Sigmoid colon (tissue), 4 donors: ENCODE results near the gene MYO5B.

Experiments used
- POLR2AphosphoS5 ChIP-seq, 4 donors: sonication (generic); formaldehyde crosslinking; IDR thresholded peaks; one replicate each; pipeline ENCODE4 v1.6.1; 2017; ENCODE audit warnings: antibody characterized with exemption in 4 of 4
- TF ChIP-seq, protein P1 (sequence below), 4 experiments: fragments of 450-650 bp in 3 of 4; fragments of 200-600 bp in 1 of 4; IDR thresholded peaks; one replicate each; pipeline ENCODE4 v1.5.1; 2016 to 2019; ENCODE audit warnings: antibody characterized with exemption in 4 of 4, mild to moderate bottlenecking in 3 of 4, moderate library complexity in 2 of 4

DNA sequence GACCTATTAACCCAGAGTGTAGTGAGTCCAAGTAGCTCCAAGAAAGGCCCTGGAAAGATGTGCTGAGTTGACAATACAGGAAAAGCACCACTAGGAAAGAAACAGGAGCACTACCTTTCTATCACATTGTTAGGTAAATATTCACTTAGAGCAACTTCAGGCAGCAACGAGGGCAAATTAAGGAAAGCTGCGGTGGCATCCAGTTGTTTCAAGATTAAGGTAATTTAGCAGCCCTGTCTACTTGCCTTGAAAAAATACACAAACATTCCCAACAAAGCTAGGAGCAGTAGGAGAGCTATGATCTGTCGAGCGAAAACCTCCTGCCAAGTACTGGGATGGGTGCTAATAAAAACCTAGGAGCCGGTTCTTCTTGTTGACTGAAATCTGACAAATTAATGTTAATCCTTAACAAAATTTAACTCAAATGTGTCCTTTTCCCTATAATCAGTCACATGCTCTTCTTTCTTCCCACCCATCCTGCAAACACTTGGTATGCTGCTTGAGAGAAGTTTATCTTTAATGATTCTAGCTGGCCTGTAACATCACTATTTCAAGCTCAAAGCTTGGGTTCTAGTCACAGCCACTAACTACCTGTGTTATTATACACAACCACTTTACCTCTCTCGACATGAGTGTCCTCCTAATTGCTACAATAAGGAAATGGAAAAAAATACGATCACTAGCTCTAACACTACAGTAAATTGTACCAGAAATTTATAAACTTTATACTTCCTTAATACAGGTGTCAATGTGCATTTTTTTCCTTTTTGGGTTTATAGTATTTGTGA is 383.6 kb downstream of the MYO5B start:
- TF ChIP-seq, protein P1, sequence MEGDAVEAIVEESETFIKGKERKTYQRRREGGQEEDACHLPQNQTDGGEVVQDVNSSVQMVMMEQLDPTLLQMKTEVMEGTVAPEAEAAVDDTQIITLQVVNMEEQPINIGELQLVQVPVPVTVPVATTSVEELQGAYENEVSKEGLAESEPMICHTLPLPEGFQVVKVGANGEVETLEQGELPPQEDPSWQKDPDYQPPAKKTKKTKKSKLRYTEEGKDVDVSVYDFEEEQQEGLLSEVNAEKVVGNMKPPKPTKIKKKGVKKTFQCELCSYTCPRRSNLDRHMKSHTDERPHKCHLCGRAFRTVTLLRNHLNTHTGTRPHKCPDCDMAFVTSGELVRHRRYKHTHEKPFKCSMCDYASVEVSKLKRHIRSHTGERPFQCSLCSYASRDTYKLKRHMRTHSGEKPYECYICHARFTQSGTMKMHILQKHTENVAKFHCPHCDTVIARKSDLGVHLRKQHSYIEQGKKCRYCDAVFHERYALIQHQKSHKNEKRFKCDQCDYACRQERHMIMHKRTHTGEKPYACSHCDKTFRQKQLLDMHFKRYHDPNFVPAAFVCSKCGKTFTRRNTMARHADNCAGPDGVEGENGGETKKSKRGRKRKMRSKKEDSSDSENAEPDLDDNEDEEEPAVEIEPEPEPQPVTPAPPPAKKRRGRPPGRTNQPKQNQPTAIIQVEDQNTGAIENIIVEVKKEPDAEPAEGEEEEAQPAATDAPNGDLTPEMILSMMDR (IDR thresholded peaks at IDR 0.05): no peak
- no peak for TF ChIP-seq POLR2AphosphoS5 (IDR thresholded peaks at IDR 0.05)
